DMS79 (cell line): Measurements from ENCODE around the gene SLC7A7.
A peak's percentile ranks its signal among the peaks of the same experiment; 100 is the strongest.
"Not testable (repeated sequence)": the region's sequence is repeated elsewhere in the genome, so short reads cannot be mapped to it uniquely, and the experiment has no call there.

Source experiments
- DNase-seq: peaks from one replicate; lab custom pipeline; 2025; lab: John Stamatoyannopoulos, UW

SLC7A7 gene

DNA sequence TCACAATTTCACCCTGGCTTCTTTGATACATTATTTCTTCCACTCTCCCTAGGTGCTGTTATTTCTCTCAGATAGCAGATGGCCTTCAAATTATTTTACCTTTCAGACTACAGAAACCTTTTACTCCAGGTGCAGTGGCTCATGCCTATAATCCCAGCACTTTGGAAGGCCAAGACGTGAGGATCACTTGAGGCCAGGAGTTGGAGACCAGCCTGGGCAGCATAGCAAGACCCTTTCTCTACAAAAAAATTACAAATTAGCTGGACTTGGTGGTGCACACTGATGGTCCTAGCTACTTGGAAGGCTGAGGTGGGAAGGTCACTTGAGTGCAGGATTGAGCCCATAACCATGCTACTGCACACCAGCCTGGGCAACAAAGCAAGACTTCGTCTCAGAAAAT, 23.1 kb downstream of the SLC7A7 start:
- no peak for DNase-seq

- no peak for DNase-seq
Measured at GRCh38 chr14:22791301-22791700, 23.9 kb downstream of the SLC7A7 start.

- no peak for DNase-seq
Measured at GRCh38 chr14:22786685-22787084, 28.6 kb downstream of the SLC7A7 start.

- no peak for DNase-seq
Measured at GRCh38 chr14:22781301-22781991, 33.8 kb downstream of the SLC7A7 start.

- no peak for DNase-seq
Measured at GRCh38 chr14:22780941-22781300, 34.3 kb downstream of the SLC7A7 start.

GRCh38 chr14:22780105-22780679, 35.0 kb downstream of the SLC7A7 start:
- no peak for DNase-seq

DNA sequence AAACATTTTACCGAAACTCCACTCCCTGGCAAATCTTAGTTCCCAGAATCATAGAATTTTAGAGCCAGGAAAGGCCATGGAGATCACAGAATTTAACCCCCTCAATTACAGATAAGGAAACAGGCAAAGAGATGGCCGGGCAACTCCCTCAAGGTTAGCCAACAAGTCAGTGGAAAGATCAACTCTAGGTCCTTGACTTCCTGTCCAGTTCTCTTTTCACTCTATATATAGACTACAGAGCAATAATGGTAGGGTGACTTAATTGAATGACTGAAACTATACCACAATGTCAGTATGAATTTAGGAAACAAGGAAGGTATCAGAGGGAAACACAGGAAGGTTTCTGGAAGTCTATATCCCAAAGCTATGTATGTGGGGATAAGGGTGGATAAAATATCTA, 37.2 kb downstream of the SLC7A7 start:
- no peak for DNase-seq

- not testable (repeated sequence) for DNase-seq
Measured at GRCh38 chr14:22776849-22777248, 38.4 kb downstream of the SLC7A7 start.

DNA sequence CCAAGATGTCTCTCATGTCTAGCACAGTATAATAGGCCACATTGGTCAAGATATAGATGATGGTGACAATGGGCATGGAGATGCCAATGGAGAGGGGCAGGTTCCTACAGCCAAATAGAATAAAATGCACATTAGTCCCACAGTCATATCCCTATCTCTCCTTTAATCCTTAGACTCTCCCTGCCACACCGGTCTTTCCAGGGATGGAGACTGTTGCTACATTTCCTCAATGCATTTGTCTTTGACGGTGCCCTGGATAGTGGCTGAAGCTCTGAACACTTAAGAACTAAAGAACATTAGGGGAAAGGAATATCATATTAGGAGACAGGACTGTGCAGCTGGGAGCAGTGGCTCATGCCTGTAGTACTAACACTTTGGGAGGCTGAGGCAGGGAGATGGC, 39.0 kb downstream of the SLC7A7 start:
- no peak for DNase-seq

DNA sequence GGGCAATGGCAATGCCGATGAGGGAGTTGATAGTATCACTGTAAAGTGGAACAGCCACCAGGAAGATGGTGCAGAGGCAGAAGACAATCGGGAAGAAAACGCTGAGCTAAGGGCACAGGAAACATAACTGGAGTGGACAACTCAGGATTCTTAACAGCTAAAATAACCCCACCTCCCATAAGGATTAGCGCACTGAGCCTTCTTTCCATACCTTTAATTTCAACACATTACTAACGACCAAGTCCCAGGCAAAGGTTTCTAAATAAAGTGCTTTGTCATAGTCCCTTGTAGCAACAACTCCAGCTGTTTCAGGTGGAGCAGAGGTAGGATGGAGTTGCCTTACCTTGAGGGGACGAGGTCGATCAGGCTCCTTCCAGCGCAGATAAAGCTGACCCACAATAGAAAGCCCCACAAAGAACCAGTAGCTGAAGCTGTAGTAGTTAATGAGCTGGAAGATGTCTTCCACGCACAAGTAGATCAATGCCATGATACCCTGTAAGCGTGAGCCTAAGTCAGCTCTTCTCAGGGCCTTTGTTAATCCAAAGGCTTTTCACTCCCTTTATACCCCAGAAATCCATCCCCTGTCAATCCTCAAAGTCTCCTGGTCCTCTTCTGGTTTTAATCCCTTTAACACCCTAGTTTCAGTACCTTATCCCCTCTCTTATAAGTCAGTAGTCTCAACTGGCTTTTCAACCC, 41.1 kb downstream of the SLC7A7 start:
- no peak for DNase-seq

GRCh38 chr14:22773162-22774010, 41.8 kb downstream of the SLC7A7 start:
- DNase-seq = no peak

DNA sequence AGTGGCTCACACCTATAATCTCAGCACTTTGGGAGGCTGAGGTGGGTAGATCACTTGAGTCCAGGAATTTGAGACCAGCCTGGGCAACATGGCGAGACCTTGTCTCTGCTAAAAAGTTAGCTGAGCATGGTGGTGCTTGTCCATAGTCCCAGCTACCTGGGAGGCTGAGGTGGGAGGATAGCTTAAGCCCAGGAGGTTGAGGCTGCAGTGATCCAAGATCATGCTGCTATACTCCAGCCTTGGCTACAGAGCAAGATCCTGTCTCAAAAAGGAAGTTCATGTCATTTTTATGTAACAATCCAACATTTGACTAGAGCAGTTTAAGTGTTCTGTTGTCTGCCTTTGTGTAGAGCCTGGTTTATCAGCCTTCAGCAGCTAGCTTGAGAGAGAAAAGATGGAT, 42.5 kb downstream of the SLC7A7 start:
- no peak for DNase-seq

- DNase-seq = no peak
Measured at GRCh38 chr14:22770481-22771187, 44.6 kb downstream of the SLC7A7 start.

DNA sequence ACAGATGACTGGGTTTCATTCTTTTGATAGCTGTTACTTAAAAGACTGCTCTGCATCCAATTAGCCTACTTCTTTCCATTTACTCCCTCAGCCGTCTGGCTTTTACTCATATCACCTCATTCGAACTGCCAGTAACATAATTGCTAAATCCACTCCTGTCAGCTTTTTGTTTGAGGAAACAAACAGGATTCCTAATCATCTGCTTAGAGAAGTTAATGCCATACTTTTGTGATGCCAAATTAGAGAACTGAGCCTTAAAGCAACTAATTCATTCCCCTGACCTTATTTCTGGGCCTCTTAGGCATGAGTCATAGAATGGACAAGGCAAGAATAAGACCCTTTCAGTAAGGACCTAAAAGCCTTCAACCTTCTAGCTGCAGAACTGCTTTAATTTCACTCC, 45.9 kb downstream of the SLC7A7 start:
- DNase-seq = no peak

DNA sequence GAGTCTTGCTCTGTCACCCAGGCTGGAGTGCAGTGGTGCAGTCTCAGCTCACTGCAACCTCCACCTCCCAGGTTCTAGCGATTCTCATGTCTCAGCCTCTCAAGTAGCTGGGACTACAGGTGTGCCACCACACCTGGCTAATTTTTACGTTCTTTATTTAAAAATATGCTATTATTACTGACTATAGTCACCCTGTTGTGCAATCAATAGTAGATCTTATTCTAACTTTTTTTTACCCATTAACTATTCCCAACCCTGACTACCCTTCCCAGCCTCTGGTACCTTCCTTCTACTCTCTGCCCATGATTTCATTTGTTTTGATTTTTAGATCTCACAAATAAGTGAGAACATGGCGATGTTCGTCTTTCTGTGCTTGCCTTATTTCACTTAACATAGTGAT, 46.3 kb downstream of the SLC7A7 start:
- DNase-seq = no peak

DNA sequence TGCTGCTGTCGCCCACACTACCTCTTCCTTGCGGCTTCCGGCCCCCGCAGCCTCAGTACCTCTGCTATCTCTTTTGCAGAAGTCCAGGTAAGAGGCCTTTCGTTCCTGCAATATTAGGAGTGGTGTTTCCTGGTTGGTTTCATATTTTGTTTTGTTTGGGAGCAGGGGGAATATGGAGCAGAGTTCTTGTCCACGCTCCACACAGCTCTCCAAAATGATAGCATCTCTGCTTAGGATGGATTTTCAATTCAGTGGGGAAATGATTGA, 48.0 kb downstream of the SLC7A7 start:
- no peak for DNase-seq

GRCh38 chr14:22766457-22767322, 48.5 kb downstream of the SLC7A7 start, which contains the start of gene OXA1L:
Gene OXA1L (plus strand): TSS chr14:22766688. CDS start chr14:22766702, 14 bp downstream.
- DNase-seq = peak; percentile 99

- no peak for DNase-seq
Measured at GRCh38 chr14:22764382-22764781, 50.9 kb downstream of the SLC7A7 start.

DNA sequence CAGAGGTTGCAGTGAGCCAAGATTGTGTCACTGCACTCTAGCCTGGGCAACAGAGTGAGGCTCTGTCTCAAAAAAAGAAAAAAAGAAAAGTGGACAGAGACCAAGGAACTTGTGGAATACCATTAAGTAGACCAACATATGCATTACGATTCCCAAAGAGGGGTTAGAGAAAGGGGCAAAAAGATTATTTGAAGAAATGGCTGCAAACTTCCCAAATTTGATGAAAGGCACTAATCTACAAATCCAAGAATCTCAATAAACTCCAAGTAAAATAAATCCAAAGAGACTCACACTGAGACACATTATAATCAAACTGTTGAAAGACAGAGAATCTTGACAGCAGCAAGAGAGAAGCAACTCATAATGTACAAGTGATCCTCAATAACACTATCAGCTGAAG, 53.5 kb downstream of the SLC7A7 start:
- DNase-seq = no peak

DNA sequence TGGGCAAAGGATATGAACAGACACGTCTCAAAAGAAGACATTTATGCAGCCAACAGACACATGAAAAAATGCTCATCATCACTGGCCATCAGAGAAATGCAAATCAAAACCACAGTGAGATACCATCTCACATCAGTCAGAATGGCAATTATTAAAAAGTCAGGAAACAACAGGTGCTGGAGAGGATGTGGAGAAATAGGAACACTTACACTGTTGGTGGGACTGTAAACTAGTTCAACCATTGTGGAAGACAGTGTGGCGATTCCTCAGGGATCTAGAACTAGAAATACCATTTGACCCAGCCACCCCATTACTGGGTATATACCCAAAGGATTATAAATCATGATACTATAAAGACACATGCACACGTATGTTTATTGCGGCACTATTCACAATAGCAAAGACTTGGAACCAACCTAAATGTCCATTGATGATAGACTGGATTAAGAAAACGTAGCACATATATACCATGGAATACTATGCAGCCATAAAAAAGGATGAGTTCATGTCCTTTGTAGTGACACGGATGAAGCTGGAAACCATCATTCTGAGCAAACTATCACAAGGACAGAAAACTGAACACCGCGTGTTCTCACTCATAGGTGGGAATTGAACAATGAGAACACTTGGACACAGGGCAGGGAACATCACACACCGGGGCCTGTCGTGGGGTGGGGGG, 57.1 kb downstream of the SLC7A7 start:
- not testable (repeated sequence) for DNase-seq

DNA sequence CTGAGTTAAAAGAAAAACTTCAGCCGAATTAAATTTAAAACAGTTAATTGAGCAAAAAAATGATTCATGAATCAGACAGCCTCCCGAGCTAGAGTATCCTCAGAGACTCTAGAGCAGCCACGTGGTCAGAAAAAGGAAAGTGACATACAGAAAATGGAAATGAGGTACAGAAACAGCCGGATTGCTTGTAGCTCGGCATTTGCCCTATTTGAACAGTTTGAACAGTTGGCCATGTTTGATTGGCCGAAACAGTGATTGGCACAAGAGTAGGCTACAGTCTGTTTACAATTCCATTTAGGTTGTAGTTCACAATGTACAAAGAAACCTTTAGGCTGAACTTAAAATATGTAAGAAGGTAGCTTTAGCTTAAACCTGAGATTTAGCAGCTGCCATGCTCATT, 61.6 kb downstream of the SLC7A7 start:
- DNase-seq = no peak
